A673 (cell line): ENCODE data around the gene ENO1.

Source experiments
- CTCF ChIP-seq: fragments of 300-800, 200-600 bp; sonication (generic); conservative IDR thresholded peaks from 2 replicates; pipeline ENCODE4 v1.5.1; 2017; ENCODE audit warnings: low read depth, mild to moderate bottlenecking, antibody characterized with exemption, low read length, moderate library complexity, mixed read lengths
- EZH2 ChIP-seq: fragments of 200-600 bp; sonication (generic); IDR thresholded peaks from 2 replicates; pipeline ENCODE4 v1.6.1; 2017; ENCODE audit warnings: borderline replicate concordance, low read depth, mild to moderate bottlenecking, mixed read lengths, antibody characterized with exemption, low read length; ENCODE audit not compliant: poor library complexity, severe bottlenecking

GRCh38 chr1:8863138-8863537 is 15.3 kb downstream of the ENO1 start:
- TF ChIP-seq CTCF (no peak), EZH2 (no peak)
